Fibroblast of skin of left biceps (primary cell): ENCODE data around the gene ZBTB8A.
A peak's percentile ranks its signal among the peaks of the same experiment; 100 is the strongest.
"Not testable (repeated sequence)": the region's sequence is repeated elsewhere in the genome, so short reads cannot be mapped to it uniquely, and the experiment has no call there.

Experiments
- DNase-seq, 2 experiments: peaks; one replicate each; pipeline ENCODE4 v3.0.0-alpha.2; 2013; ENCODE audit warnings: low read depth in 2 of 2

The ZBTB8A gene

GRCh38 chr1:32536764-32537163 lies 2.5 kb upstream of the ZBTB8A start:
- no peak for DNase-seq

GRCh38 chr1:32539584-32540571 lies 651 bp downstream of the ZBTB8A start:
- no peak for DNase-seq

GRCh38 chr1:32540605-32541004 lies 1.4 kb downstream of the ZBTB8A start:
- no peak for DNase-seq

GRCh38 chr1:32541064-32541566 lies 1.9 kb downstream of the ZBTB8A start:
- no peak for DNase-seq

GRCh38 chr1:32546611-32547010 lies 7.4 kb downstream of the ZBTB8A start:
- no peak for DNase-seq

GRCh38 chr1:32549616-32550015 lies 10.4 kb downstream of the ZBTB8A start:
- no peak for DNase-seq

- DNase-seq = no peak
Observed at GRCh38 chr1:32554288-32554687, 15.1 kb downstream of the ZBTB8A start.

- DNase-seq = not testable (repeated sequence)
Observed at GRCh38 chr1:32557035-32557434, 17.8 kb downstream of the ZBTB8A start.

GRCh38 chr1:32557812-32558211 lies 18.6 kb downstream of the ZBTB8A start:
- DNase-seq = no peak

- no peak for DNase-seq
Observed at GRCh38 chr1:32568929-32569328, 29.7 kb downstream of the ZBTB8A start.

- DNase-seq = no peak
Observed at GRCh38 chr1:32580348-32581017, 41.3 kb downstream of the ZBTB8A start.

- peak in 1 of 2 experiments; percentile 7 for DNase-seq
Observed at GRCh38 chr1:32592943-32593342, 53.7 kb downstream of the ZBTB8A start.

GRCh38 chr1:32600034-32600433 lies 60.8 kb downstream of the ZBTB8A start:
- no peak for DNase-seq

- DNase-seq = no peak
Observed at GRCh38 chr1:32605711-32606424, 66.6 kb downstream of the ZBTB8A start.

GRCh38 chr1:32606565-32607371 lies 67.5 kb downstream of the ZBTB8A start:
- DNase-seq = no peak

- DNase-seq = no peak
Observed at GRCh38 chr1:32609180-32609579, 70.0 kb downstream of the ZBTB8A start.

GRCh38 chr1:32611859-32612188 lies 72.6 kb downstream of the ZBTB8A start:
- DNase-seq = no peak

- DNase-seq = peak; percentile 4 to 15
Observed at GRCh38 chr1:32612189-32612881, 73.1 kb downstream of the ZBTB8A start.

- no peak for DNase-seq
Observed at GRCh38 chr1:32613472-32613871, 74.2 kb downstream of the ZBTB8A start.

GRCh38 chr1:32618673-32619221 lies 79.5 kb downstream of the ZBTB8A start:
- no peak for DNase-seq
